Duodenal mucosa (tissue), 2 donors: ENCODE results near the gene SHBG.
A peak's percentile ranks its signal among the peaks of the same experiment; 100 is the strongest.
"Not testable (repeated sequence)": the region's sequence is repeated elsewhere in the genome, so short reads cannot be mapped to it uniquely, and the experiment has no call there.

ENCODE experiments used
- H3K27ac ChIP-seq: one replicate; pipeline ENCODE4 v1.7.0; 2013; ENCODE audit warnings: low read depth, low read length
- H3K27me3 ChIP-seq, 2 donors: one replicate each; pipeline ENCODE4 v1.7.0; 2013; ENCODE audit warnings: low read length in 2 of 2, control low read depth in 1 of 2; ENCODE audit not compliant: insufficient read depth in 2 of 2, control insufficient read depth in 1 of 2
- H3K36me3 ChIP-seq, 2 donors: one replicate each; pipeline ENCODE4 v1.7.0; 2013; ENCODE audit warnings: low read length in 2 of 2, control low read depth in 1 of 2; ENCODE audit not compliant: insufficient read depth in 2 of 2, control insufficient read depth in 1 of 2
- H3K4me1 ChIP-seq, 2 donors: one replicate each; pipeline ENCODE4 v1.7.0; 2013; ENCODE audit warnings: low read length in 2 of 2, control low read depth in 1 of 2; ENCODE audit not compliant: insufficient read depth in 2 of 2, control insufficient read depth in 1 of 2
- H3K4me3 ChIP-seq, 2 donors: one replicate each; pipeline ENCODE4 v1.7.0; 2013; ENCODE audit warnings: low read length in 2 of 2, low read depth in 1 of 2
- H3K9ac ChIP-seq, 2 donors: one replicate each; pipeline ENCODE4 v1.7.0; 2013; ENCODE audit warnings: low read length in 2 of 2, low read depth in 1 of 2
- H3K9me3 ChIP-seq, 2 donors: one replicate each; pipeline ENCODE4 v1.7.0; 2013; ENCODE audit warnings: low read length in 2 of 2, control low read depth in 1 of 2; ENCODE audit not compliant: control insufficient read depth in 1 of 2

The SHBG gene

GRCh38 chr17:7589204-7589868, 40.6 kb upstream of the SHBG start:
- Histone ChIP-seq H3K9me3 (no peaks in the 10 kb centered on the region), H3K9ac (no peak overlapping the region), H3K27ac (no peak overlapping the region), H3K4me1 (peaks cover 11 to 12% of the 10 kb centered on the region in 2 donors), H3K4me3 (peak overlapping the region; percentile 17 to 22), H3K27me3 (no peaks in the 10 kb centered on the region), H3K36me3 (peaks cover 36 to 63% of the 10 kb centered on the region in 2 donors)

- no peak within 1 kb of the TSS for H3K9ac ChIP-seq
- H3K9me3 ChIP-seq = no peaks in the 10 kb centered on the region
- H3K36me3 ChIP-seq = peaks cover 39 to 71% of the 10 kb centered on the region in 2 donors
- peak within 1 kb of the TSS; percentile 17 to 22 for H3K4me3 ChIP-seq
- peaks cover 4 to 12% of the 10 kb centered on the region in 2 donors for H3K4me1 ChIP-seq
- no peak within 1 kb of the TSS for H3K27ac ChIP-seq
- H3K27me3 ChIP-seq = no peaks in the 10 kb centered on the region
Measured at GRCh38 chr17:7589891-7590691, 39.8 kb upstream of the SHBG start, which contains the start of gene SOX15. Gene SOX15, minus strand, starts transcription at chr17:7590094. Its CDS starts 418 bp downstream, at chr17:7589676.

DNA sequence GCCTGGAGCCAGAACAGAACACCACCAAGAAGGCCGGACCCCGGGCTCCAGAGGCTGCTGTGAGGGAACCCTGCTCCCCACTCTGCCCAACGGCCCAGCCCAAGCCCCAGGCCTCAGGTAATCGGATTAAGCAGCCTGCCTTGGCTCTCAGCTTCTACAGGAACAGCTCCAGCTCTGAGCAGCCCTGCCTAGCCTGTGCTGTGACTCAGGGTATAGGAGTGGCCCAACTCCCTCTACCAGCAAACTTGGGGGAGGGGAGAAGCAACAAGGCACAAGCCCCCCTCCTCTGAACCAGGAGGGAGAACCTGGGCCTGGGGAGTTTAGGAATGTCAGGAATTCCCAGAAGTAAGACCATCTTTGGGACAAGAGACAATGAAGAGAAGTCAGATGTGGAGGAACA, 39.2 kb upstream of the SHBG start:
- Histone ChIP-seq H3K9ac (no peak overlapping the region), H3K4me3 (no peak overlapping the region), H3K27ac (no peak overlapping the region), H3K4me1 (peaks cover 0 to 12% of the 10 kb centered on the region in 2 donors), H3K36me3 (peaks cover 45 to 78% of the 10 kb centered on the region in 2 donors), H3K27me3 (no peaks in the 10 kb centered on the region), H3K9me3 (no peaks in the 10 kb centered on the region)

DNA sequence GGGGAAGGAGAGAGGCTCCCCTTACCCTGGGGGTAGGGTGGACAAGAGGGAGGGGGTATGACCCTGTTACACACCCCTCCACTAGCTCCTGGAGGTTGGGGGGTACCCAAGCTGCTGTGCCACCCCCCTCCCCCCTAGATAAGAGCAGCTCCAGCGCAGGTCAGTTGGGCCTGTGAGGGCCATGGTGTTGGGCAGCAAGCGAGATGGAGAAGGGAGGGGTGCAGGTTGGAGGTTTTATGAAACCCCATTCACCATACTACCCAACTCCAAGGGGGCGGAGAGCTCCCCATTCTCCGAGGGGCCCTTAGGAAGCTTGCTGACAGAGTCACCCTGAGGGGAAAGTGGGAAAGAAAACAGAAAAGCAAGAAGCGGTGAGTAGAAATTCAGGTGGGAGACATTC, 38.3 kb upstream of the SHBG start:
- no peak overlapping the region for H3K9ac ChIP-seq
- H3K27ac ChIP-seq = no peak overlapping the region
- H3K4me3 ChIP-seq = no peak overlapping the region
- H3K9me3 ChIP-seq = no peaks in the 10 kb centered on the region
- H3K4me1 ChIP-seq = peaks cover 0 to 8% of the 10 kb centered on the region in 2 donors
- H3K36me3 ChIP-seq = peaks cover 45 to 83% of the 10 kb centered on the region in 2 donors
- no peaks in the 10 kb centered on the region for H3K27me3 ChIP-seq

- no peak overlapping the region for H3K9ac ChIP-seq
- peaks cover 4 to 5% of the 10 kb centered on the region in 2 donors for H3K4me1 ChIP-seq
- no peaks in the 10 kb centered on the region for H3K9me3 ChIP-seq
- peaks cover 45 to 76% of the 10 kb centered on the region in 2 donors for H3K36me3 ChIP-seq
- H3K27ac ChIP-seq = no peak overlapping the region
- no peaks in the 10 kb centered on the region for H3K27me3 ChIP-seq
- H3K4me3 ChIP-seq = no peak overlapping the region
Measured at GRCh38 chr17:7592422-7593021, 37.4 kb upstream of the SHBG start.

DNA sequence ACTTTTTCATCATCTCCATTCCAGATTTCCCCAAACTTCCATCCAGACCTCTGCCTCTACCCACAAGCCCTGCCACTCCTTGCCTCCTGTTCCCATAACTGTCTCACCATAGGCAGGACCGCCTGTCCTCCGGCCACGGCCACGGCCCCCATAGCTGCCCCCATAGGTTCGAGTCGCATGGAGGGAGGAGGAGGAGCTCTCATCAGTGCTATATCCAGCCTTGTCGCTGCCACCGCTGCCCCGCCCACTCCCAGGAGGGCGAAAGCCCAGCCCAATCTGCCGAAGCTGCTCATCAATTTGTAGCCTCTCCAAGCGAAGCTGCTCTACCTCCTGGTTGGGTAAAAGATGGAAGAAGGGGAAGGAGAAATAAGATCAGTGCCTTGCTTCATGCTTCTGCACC, 36.6 kb upstream of the SHBG start:
- Histone ChIP-seq H3K9ac (no peak overlapping the region), H3K4me1 (peaks cover 4 to 5% of the 10 kb centered on the region in 2 donors), H3K36me3 (peaks cover 41 to 68% of the 10 kb centered on the region in 2 donors), H3K27me3 (no peaks in the 10 kb centered on the region), H3K27ac (no peak overlapping the region), H3K9me3 (no peaks in the 10 kb centered on the region), H3K4me3 (no peak overlapping the region)

DNA sequence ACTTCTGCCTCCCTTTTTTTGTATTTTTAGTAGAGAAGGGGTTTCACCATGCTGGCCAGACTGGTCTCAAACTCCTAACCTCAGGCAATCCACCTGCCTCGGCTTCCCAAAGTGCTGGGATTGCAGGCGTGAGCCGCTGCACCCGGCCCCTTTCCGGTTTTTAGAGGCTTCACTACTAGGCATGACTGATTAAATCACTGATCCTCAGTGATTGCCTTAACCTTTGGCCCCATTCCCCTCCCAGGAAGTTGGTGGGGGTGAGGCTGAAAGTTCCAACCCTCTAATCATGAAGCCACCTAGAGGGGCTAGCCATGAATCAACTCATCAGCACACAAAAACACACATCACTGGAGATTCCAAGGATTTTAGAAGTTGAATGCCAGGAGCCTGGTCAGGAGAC, 32.4 kb upstream of the SHBG start:
- H3K4me3 ChIP-seq, H3K9ac ChIP-seq, H3K27me3 ChIP-seq, H3K4me1 ChIP-seq, H3K27ac ChIP-seq, H3K9me3 ChIP-seq: not testable (repeated sequence)
- peaks cover 39 to 77% of the 10 kb centered on the region in 2 donors for H3K36me3 ChIP-seq

DNA sequence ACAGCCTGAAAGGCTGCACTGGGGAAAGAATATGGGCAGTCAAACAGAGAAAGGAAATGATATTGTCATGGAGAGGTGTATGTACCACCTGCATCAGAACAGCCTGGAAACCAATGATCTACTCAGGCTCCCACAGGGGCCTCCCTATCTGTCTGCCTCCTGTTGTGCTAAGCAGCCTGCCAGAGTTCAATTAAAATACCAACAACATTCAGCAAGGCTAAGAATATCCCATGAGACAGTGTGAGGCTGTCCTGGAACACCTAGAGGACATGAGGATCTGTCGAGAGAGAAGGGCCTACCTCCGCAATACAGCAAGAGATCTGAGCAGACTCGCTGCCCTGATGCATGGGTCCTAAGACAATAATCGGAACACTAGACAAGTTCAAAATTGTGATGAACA, 23.7 kb upstream of the SHBG start:
- Histone ChIP-seq H3K4me1 (no peaks in the 10 kb centered on the region), H3K9me3 (no peaks in the 10 kb centered on the region), H3K4me3 (no peak overlapping the region), H3K36me3 (peaks cover 16 to 51% of the 10 kb centered on the region in 2 donors), H3K27me3 (no peaks in the 10 kb centered on the region), H3K9ac (no peak overlapping the region), H3K27ac (no peak overlapping the region)

GRCh38 chr17:7610641-7611040, 19.3 kb upstream of the SHBG start:
- peaks cover 0 to 18% of the 10 kb centered on the region in 2 donors for H3K36me3 ChIP-seq
- H3K27me3 ChIP-seq = no peaks in the 10 kb centered on the region
- peaks cover 18 to 24% of the 10 kb centered on the region in 2 donors for H3K4me1 ChIP-seq
- H3K4me3 ChIP-seq = no peak overlapping the region
- H3K9me3 ChIP-seq = no peaks in the 10 kb centered on the region
- no peak overlapping the region for H3K9ac ChIP-seq
- H3K27ac ChIP-seq = no peak overlapping the region
